ENCODE measurements around the gene PRRT1. TPM values are rescaled to one million over a fixed set of nuclear protein-coding genes. Genes with fewer than 3 reads are reported as not detected.
A peak's percentile ranks its signal among the peaks of the same experiment; 100 is the strongest.
"Not testable (repeated sequence)": the region's sequence is repeated elsewhere in the genome, so short reads cannot be mapped to it uniquely, and the experiment has no call there.

Gene PRRT1
- total RNA-seq, 1 donor from 2014 or later: 0.51 TPM

DNA sequence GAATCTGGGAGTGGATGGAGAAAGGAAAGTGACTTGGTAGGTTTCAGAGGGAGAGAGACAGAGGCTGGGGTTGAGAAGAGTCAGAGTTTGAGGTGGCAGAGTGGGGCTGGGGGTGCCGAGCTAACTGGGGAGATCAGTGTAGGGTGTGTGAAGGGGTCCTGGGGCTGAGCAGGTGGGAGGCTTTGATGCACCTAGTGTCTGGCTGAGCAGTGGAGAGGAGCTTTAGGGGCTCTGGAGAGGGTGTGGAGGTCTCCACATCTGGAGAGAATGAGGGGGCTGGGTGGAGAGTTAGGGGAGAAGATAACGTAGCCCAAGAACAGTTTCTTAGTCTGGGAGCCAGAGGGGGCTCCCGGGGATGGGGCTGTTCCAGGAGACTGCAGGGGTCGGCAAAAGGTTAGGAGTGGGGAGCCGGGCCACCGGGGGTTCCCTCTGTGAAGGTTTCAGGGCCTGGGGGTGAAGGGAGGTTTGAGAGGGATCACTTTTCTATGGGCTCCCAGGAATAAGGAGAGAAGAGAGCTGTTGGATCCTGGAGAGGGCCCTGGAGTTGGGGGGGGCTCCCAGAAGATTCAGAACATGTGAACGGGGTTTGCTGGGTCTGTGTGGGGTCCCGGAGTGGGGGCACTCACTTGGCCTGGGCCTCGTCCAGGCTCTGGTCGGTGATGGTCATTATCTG, 37.5 kb upstream of the PRRT1 start:
- ATAC-seq (ENCODE audit: poor library complexity) (peak; percentile 0), DNase-seq (no peak)
- intact Hi-C loops (cut with DNase I): no loop called here

GRCh38 chr6:32188381-32189068, 36.8 kb upstream of the PRRT1 start:
- ATAC-seq (ENCODE audit: poor library complexity) (no peak), DNase-seq (no peak)
- intact Hi-C loops (cut with DNase I): no loop called here

- not testable (repeated sequence) for ATAC-seq (ENCODE audit: poor library complexity)
Measured at GRCh38 chr6:32187725-32188380, 36.1 kb upstream of the PRRT1 start.

DNA sequence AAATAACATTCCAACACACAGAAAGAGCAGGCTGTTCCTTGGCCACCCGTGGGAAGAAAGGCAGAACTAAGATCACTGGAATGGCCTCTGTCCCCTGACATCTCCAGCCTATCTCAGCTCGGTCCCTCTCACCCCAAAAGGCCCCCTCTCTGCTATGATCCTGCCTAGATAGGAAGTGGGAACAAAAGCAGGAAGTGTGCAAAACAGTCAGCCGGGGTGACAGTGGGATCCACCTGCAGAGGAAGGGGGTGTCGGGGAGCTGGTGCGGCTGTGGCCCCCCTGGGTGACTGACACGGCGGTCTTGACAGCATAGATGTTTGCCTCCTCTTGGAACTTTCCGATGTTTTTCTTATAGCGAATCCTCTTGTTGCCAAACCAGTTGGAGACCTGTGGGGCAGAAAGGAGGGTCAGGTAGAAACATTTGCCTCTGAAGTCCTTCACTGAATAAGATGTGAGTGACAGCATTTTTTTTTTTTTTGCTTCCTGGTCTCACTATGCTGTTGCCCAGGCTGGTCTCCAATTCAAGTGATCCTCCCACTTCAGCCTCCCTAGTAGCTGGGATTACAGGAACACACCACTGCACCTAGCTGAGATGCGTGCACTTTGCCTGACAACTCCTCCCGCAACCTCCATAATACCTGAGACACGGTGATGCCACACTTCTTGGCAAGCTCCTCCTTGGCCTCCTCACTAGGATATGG, 35.4 kb upstream of the PRRT1 start:
- ATAC-seq (ENCODE audit: poor library complexity) (no peak), DNase-seq (no peak)
- intact Hi-C loops (cut with DNase I): no loop called here

More at GRCh38 chr6:32187725-32188380, 36.1 kb upstream of the PRRT1 start:
- DNase-seq; intact Hi-C loops (cut with DNase I): not testable (repeated sequence)

DNA sequence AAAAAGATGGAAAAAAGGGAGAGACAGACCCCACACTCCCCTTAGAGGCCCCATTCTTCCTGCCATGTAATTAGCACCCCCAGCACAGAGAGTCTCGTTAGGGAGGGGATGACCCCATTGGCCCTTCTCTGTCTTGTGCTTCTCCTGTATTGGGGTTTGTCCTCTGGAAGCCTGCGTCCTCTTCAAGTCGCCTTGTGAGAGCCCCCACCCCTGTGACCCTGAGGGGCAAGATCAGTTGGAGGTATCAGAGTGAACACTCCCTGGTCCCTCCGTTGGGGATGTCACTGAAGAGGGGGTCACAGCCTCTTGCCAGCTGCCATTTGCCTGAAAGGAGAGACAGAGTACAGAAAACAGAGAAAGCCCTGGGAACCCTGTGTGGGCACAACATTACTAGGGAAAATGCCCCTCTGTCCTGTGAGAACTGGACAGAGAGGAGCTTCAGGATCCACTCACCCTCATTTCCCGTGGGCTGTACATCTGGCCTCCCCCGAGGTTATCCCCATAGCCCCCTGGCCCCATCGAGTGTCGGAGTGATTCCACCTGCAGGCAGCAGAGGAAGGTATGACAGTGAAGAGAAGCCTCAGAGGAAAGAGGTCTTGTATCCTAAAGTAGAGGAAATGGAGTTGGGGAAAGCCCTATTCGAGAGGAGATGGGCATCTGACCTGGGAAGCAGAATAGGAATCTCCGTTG, 34.6 kb upstream of the PRRT1 start:
- not testable (repeated sequence) for DNase-seq

DNA sequence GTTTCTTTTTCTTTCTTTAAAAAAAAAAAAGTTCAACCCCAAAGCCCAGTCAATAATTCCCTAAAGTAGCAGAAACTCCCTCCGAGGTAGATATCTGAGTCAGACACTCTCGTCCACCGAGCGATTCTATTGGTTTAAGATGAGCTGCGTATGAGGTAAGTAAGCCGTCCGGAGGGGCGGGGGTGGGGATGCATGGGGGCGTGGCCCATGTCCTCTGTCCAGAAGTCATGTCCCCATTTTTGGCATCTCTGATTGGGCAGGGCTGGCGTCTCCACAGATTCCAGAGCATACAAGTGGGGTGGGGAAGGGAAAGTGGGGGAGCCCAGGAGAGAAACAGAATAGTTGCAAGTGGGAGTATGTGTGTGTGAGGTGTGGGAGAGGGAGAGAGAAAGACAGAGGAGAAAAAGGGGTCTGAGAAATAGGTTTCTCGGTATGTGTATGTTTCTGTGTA, 34.0 kb upstream of the PRRT1 start:
- ATAC-seq (ENCODE audit: poor library complexity) (peak; percentile 66), DNase-seq (peak; percentile 89)
- intact Hi-C loops (cut with DNase I): not testable (repeated sequence)

More for the DNA sequence above, 34.6 kb upstream of the PRRT1 start:
- intact Hi-C loops (cut with DNase I); ATAC-seq (ENCODE audit: poor library complexity): not testable (repeated sequence)

- no peak for ATAC-seq (ENCODE audit: poor library complexity)
- intact Hi-C loops (cut with DNase I): no loop called here
- no peak for DNase-seq
Measured at GRCh38 chr6:32184084-32184640, 32.4 kb upstream of the PRRT1 start, which contains the start of gene AGER. AGER (minus strand) TSS chr6:32184253; CDS start chr6:32184222, 31 bp downstream.

DNA sequence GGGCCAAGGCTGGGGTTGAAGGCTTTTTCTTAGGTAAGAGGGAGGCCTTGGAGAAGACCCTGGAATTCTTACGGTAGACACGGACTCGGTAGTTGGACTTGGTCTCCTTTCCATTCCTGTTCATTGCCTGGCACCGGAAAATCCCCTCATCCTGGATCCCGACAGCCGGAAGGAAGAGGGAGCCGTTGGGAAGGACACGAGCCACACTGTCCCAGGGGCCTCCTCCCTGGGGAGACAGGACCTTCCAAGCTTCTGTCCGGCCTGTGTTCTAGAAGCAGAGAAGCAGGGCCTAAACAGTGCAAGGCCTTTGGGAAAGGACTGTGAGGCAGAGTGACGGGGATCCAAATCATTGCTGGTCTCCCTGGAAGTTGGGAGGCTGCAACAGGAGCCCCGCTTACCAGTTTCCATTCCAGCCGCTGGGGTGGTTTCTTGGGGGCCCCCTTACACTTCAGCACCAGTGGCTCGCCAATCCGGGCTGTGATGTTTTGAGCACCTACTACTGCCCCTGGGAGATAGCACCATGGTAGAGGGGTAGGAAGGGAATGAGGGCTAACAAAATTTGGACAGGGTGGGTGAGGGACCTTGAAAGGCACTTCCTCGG, 31.8 kb upstream of the PRRT1 start:
- intact Hi-C loops (cut with DNase I): no loop called here
- DNase-seq: no peak

GRCh38 chr6:32183030-32183429, 31.3 kb upstream of the PRRT1 start:
- ATAC-seq (ENCODE audit: poor library complexity) (no peak), DNase-seq (no peak)
- intact Hi-C loops (cut with DNase I): no loop called here

More for the DNA sequence above, 31.8 kb upstream of the PRRT1 start:
- no peak for ATAC-seq (ENCODE audit: poor library complexity)

DNA sequence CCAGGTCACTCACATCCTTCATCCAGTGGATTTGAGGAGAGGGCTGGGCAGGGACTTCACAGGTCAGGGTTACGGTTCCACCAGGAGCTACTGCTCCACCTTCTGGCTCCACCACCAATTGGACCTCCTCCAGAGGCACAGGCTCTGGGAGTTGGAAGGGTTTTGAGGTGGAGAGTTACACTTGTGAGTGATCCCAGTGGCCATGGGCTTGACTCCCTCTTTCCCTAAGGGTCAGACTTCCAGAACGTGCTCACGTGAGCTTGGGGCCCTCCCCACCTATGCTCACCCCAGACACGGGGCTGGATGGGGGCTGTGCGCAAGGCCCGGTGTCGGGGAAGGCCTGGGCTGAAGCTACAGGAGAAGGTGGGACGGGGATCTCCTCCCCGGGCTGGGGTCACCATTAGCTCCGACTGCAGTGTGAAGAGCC, 30.8 kb upstream of the PRRT1 start:
- intact Hi-C loops (cut with DNase I): no loop called here
- DNase-seq (no peak), ATAC-seq (ENCODE audit: poor library complexity) (no peak)

GRCh38 chr6:32181915-32182529, 30.3 kb upstream of the PRRT1 start:
- DNase-seq: no peak
- intact Hi-C loops (cut with DNase I): no loop called here
- no peak for ATAC-seq (ENCODE audit: poor library complexity)

DNA sequence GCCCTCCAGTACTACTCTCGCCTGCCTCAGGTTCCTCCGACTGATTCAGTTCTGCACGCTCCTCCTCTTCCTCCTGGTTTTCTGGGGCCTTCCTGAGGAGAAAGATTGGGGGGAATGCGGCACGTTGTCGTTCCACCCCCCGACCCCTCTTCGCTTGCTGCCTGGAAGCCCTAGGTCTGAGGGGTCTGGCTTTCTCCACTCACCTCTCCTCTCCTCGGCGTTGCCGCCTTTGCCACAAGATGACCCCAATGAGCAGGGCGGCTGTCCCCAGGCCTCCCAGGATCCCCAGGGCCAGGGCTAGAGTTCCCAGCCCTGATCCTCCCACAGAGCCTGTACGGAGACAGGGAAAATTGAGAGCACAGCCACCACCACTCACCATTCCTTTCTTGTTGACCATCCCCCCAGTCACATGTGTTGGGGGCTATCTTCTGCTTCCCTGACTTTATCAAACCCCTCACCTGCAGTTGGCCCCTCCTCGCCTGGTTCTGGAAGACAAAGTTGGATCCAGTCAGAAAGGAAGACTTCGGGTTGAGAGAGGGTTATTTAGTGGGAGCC, 29.5 kb upstream of the PRRT1 start:
- ATAC-seq (ENCODE audit: poor library complexity): no peak
- DNase-seq: no peak
- intact Hi-C loops (cut with DNase I): no loop called here

DNA sequence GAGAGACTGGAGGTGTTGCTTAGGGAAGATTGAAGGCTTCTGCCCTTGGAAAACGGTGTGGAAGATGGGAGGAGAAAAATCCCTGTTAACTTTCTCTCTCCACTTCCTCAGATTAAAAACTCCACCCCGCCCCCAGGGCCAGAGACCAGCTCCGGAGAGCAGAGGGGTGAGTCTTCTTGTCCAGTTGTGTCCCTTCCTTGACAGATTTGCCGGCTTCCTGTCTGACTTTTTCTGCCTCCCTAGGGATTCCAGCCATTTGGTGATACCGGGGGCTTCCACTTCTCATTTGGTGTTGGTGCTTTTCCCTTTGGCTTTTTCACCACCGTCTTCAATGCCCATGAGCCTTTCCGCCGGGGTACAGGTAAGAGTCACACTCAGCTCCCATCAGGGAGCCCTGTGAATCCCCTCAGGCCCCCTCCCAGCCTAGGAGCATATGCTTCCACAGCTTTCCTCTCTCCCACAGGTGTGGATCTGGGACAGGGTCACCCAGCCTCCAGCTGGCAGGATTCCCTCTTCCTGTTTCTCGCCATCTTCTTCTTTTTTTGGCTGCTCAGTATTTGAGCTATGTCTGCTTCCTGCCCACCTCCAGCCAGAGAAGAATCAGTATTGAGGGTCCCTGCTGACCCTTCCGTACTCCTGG, 28.1 kb upstream of the PRRT1 start:
- intact Hi-C loops (cut with DNase I): no loop called here
- ATAC-seq (ENCODE audit: poor library complexity) (no peak), DNase-seq (no peak)

DNA sequence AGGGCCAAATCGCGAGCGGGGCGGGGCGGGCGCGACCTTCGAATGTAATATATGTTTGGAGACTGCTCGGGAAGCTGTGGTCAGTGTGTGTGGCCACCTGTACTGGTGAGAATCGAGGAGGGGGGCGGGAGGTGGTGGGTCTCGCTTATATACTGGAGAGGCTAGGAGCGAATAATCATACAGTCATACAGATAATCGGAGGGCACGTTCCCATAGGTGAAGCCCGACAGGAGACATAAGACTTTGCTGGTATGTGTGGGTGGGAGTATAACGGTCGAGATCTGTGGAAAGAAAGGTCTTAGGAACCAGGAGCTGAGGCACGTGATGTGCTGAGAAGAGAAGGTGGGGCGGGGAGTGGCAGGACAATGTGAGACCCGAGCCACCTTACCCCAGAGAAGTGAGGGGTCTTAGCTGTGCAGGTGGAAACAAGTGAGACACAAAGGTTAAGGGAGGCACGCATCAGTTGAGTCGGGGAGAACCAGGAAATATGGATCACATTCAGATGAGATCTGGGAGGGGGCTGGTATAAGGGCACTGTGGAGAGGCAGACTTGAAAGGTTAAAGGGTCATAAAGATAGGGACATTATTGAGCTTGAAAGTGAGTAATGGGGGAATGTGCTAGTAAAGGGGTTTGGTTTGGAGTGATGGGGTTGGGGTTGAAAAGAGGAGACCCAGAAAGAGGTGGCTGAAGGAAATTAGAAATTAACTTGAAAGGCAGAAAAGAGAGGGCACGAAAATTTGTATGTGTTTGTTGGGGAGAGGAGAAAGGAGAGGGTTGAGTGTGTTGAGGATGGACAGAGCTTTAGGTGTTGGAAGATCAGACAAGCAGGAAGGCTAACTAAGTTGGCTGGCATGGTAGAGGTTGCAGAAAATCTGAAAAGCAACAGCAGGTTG, 27.1 kb upstream of the PRRT1 start:
- no peak for ATAC-seq (ENCODE audit: poor library complexity)
- DNase-seq: no peak
- intact Hi-C loops (cut with DNase I): no loop called here

DNA sequence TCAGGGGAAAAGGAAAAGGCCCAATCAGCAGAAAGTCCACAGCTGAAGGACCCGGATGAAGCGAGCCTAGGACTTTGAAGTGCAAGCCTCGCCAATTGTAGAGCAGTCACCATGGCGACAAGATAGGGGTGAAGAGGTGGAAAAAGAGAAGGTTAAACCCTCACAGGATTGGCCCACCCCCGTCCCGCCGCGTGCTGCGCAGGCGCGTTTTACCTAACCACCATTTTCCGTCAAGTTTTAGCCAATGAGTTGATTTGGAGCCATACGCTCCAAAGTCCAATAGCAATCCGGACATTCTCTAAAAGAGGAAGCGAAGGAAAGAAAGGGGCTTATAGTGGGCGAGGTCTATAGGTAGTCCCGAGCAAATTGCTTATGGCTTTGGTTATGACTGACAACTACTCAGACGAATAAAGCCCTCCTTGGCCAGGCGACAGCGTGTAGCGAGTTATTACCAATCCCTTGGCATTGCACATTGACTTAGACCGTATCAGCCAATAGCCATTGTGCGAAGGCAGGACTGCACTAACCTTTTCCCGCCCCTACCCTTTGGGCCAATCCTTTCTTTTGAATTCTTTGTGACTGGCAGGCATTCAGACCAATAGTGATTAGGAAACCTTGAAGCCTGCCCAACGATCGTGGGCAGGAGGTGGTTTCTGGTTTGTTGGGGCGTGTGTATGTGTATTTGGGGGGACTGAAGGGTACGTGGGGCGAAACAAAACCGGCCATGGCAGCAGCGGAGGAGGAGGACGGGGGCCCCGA, 26.2 kb upstream of the PRRT1 start, which contains the start of gene RNF5:
TSS of gene RNF5 (plus strand) at position 618 of the 759 bp plus-strand sequence. CDS start at position 725, 107 bp downstream.
- intact Hi-C loops (cut with DNase I): no loop called here
- ATAC-seq (ENCODE audit: poor library complexity) (peak; percentile 85), DNase-seq (peak; percentile 95)
